Testis (tissue), 2 donors: Measurements from ENCODE around the gene SEMA6A.

ENCODE experiments used
- POLR2A ChIP-seq: fragments of 450-650 bp; IDR thresholded peaks from one replicate; pipeline ENCODE4 v1.6.1; 2017; ENCODE audit warnings: antibody characterized with exemption, mild to moderate bottlenecking, moderate library complexity
- TF ChIP-seq, protein P1 (sequence below), 3 experiments: fragments of 450-650 bp in 2 of 3; fragments of 200-600 bp in 1 of 3; sonication (generic) in 1 of 3; IDR thresholded peaks; one replicate each; pipeline ENCODE4 v1.5.1; 2016 to 2019; ENCODE audit warnings: antibody characterized with exemption in 3 of 3, mild to moderate bottlenecking in 2 of 3, moderate library complexity in 1 of 3

DNA sequence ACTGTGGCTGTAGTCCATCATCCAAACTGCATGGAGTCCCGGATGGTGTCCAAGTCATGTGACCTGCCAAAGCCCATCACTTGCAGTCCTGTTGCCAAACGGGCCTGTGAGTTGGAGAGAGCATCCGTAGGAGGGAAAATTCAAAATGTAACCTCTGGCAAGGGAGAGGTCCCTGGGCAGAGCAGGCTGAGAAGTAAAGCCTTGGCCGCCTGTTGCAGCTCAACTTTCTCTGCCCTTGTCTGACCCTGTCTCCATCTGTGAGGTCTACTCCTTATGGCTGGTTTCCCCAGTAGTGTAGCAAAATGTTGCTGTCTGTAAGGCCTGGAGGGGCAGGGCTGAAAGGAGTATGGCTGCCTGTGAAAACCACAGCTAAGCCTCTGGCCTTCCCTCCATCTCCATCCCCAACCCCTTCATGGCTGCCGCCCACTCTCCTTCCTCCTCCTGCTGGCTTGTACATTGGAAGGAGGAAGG, 163.5 kb downstream of the SEMA6A start:
- TF ChIP-seq POLR2A = no peak
- TF ChIP-seq, protein P1, sequence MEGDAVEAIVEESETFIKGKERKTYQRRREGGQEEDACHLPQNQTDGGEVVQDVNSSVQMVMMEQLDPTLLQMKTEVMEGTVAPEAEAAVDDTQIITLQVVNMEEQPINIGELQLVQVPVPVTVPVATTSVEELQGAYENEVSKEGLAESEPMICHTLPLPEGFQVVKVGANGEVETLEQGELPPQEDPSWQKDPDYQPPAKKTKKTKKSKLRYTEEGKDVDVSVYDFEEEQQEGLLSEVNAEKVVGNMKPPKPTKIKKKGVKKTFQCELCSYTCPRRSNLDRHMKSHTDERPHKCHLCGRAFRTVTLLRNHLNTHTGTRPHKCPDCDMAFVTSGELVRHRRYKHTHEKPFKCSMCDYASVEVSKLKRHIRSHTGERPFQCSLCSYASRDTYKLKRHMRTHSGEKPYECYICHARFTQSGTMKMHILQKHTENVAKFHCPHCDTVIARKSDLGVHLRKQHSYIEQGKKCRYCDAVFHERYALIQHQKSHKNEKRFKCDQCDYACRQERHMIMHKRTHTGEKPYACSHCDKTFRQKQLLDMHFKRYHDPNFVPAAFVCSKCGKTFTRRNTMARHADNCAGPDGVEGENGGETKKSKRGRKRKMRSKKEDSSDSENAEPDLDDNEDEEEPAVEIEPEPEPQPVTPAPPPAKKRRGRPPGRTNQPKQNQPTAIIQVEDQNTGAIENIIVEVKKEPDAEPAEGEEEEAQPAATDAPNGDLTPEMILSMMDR (IDR thresholded peaks at IDR 0.05) = no peak
